ENCODE measurements around the gene GRIN1.

Gene GRIN1

GRCh38 chr9:137136261-137136880 lies 2.6 kb upstream of the GRIN1 start:
- Histone ChIP-seq H3K27me3 (ENCODE audit: insufficient read depth, low read depth) (peaks cover 85% of the 10 kb centered on the region), H3K79me2 (ENCODE audit: insufficient read depth, low read depth) (no peaks in the 10 kb centered on the region), H3K36me3 (ENCODE audit: insufficient read depth) (no peaks in the 10 kb centered on the region), H3K4me3 (IDR thresholded peaks at IDR 0.05; ENCODE audit: insufficient read depth, low read depth, low read length) (no peak overlapping the region), H3K4me2 (no peak overlapping the region), H3K4me1 (ENCODE audit: low read depth, poor library complexity, severe bottlenecking) (no peaks in the 10 kb centered on the region), H3K9ac (no peak overlapping the region), H3K27ac (no peak overlapping the region), H2AFZ (ENCODE audit: low read depth) (no peak overlapping the region), H4K20me1 (ENCODE audit: insufficient read depth) (no peaks in the 10 kb centered on the region)
- no peak for TF ChIP-seq CTCF (conservative IDR thresholded peaks at IDR 0.05; ENCODE audit: low read depth, low read length)

GRCh38 chr9:137136881-137137607 lies 1.9 kb upstream of the GRIN1 start:
- H3K9ac ChIP-seq, result no peak overlapping the region
- no peak overlapping the region for H3K4me2 ChIP-seq
- H3K27me3 ChIP-seq (ENCODE audit: insufficient read depth, low read depth), result peaks cover 86% of the 10 kb centered on the region
- no peak for TF ChIP-seq CTCF (conservative IDR thresholded peaks at IDR 0.05; ENCODE audit: low read depth, low read length)
- H3K4me3 ChIP-seq (IDR thresholded peaks at IDR 0.05; ENCODE audit: insufficient read depth, low read depth, low read length), result no peak overlapping the region
- H3K4me1 ChIP-seq (ENCODE audit: low read depth, poor library complexity, severe bottlenecking), result no peaks in the 10 kb centered on the region
- H3K79me2 ChIP-seq (ENCODE audit: insufficient read depth, low read depth), result no peaks in the 10 kb centered on the region
- H4K20me1 ChIP-seq (ENCODE audit: insufficient read depth), result no peaks in the 10 kb centered on the region
- no peak overlapping the region for H3K27ac ChIP-seq
- no peak overlapping the region for H2AFZ ChIP-seq (ENCODE audit: low read depth)
- no peaks in the 10 kb centered on the region for H3K36me3 ChIP-seq (ENCODE audit: insufficient read depth)

GRCh38 chr9:137138058-137138721 lies 764 bp upstream of the GRIN1 start:
- H3K4me1 ChIP-seq (ENCODE audit: low read depth, poor library complexity, severe bottlenecking), result no peaks in the 10 kb centered on the region
- H3K9ac ChIP-seq, result no peak overlapping the region
- H3K79me2 ChIP-seq (ENCODE audit: insufficient read depth, low read depth), result no peaks in the 10 kb centered on the region
- no peaks in the 10 kb centered on the region for H4K20me1 ChIP-seq (ENCODE audit: insufficient read depth)
- H2AFZ ChIP-seq (ENCODE audit: low read depth), result no peak overlapping the region
- no peak overlapping the region for H3K4me2 ChIP-seq
- TF ChIP-seq CTCF (conservative IDR thresholded peaks at IDR 0.05; ENCODE audit: low read depth, low read length), result no peak
- H3K27ac ChIP-seq, result no peak overlapping the region
- no peaks in the 10 kb centered on the region for H3K36me3 ChIP-seq (ENCODE audit: insufficient read depth)
- peaks cover 87% of the 10 kb centered on the region for H3K27me3 ChIP-seq (ENCODE audit: insufficient read depth, low read depth)
- no peak overlapping the region for H3K4me3 ChIP-seq (IDR thresholded peaks at IDR 0.05; ENCODE audit: insufficient read depth, low read depth, low read length)

GRCh38 chr9:137139468-137140150 lies 655 bp downstream of the GRIN1 start:
- H2AFZ ChIP-seq (ENCODE audit: low read depth), result no peak overlapping the region
- no peak for TF ChIP-seq CTCF (conservative IDR thresholded peaks at IDR 0.05; ENCODE audit: low read depth, low read length)
- H3K36me3 ChIP-seq (ENCODE audit: insufficient read depth), result no peaks in the 10 kb centered on the region
- no peak overlapping the region for H3K4me2 ChIP-seq
- no peaks in the 10 kb centered on the region for H3K79me2 ChIP-seq (ENCODE audit: insufficient read depth, low read depth)
- no peak overlapping the region for H3K4me3 ChIP-seq (IDR thresholded peaks at IDR 0.05; ENCODE audit: insufficient read depth, low read depth, low read length)
- no peaks in the 10 kb centered on the region for H3K4me1 ChIP-seq (ENCODE audit: low read depth, poor library complexity, severe bottlenecking)
- no peak overlapping the region for H3K9ac ChIP-seq
- no peaks in the 10 kb centered on the region for H4K20me1 ChIP-seq (ENCODE audit: insufficient read depth)
- no peak overlapping the region for H3K27ac ChIP-seq
- H3K27me3 ChIP-seq (ENCODE audit: insufficient read depth, low read depth), result peaks cover 86% of the 10 kb centered on the region
